ENCODE results near the gene ADGRG3.

The ADGRG3 gene

DNA sequence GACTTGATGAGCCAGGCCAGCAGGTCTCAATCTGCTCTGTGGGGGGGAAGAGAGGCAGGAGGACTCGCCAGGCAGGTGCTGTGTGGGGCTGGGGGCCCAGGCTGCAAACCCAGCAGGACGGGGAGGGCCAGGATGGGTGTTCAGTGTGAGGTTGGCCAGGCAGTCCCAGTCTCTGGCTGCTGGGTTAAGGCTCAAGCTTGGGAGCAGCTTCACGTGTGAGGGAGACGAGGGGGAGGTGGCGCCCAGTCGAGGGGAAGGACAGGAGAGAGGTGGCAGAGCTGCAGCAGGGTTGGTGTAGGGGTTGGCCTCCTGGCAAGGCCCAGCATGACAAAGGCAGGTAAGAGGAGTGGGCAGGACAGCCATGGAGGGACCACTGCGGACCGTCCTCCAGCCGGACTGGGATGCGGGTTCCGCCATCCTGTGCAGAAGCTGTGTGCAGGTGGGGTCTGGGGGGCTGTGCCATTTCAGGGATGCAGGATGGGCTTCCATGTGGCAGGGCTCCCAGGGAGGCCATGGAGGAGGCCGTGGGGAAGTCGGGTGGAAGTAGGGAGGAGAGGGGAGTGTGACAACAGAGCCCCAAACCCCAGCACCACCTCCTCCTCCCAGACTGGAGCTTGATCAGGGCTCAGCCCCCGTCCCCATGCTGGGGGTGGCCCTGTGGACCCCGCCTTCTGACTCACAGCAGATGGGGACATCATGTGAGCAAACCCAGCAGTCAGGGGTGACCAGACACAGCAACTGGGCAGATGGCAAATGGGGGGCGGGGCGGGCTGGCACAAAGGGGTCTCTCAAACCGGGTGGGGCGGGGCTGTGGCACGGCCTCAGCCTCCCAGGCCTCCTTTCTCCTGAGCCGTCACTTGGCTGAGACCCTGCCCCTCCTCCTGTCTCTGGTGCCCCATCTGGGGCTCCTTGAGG, 36.9 kb upstream of the ADGRG3 start:
- H3K27me3 Mint-ChIP-seq (ENCODE audit: low read depth, poor library complexity) = peaks cover 7% of the 10 kb centered on the region
- TF ChIP-seq, protein P1, sequence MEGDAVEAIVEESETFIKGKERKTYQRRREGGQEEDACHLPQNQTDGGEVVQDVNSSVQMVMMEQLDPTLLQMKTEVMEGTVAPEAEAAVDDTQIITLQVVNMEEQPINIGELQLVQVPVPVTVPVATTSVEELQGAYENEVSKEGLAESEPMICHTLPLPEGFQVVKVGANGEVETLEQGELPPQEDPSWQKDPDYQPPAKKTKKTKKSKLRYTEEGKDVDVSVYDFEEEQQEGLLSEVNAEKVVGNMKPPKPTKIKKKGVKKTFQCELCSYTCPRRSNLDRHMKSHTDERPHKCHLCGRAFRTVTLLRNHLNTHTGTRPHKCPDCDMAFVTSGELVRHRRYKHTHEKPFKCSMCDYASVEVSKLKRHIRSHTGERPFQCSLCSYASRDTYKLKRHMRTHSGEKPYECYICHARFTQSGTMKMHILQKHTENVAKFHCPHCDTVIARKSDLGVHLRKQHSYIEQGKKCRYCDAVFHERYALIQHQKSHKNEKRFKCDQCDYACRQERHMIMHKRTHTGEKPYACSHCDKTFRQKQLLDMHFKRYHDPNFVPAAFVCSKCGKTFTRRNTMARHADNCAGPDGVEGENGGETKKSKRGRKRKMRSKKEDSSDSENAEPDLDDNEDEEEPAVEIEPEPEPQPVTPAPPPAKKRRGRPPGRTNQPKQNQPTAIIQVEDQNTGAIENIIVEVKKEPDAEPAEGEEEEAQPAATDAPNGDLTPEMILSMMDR (IDR thresholded peaks at IDR 0.05) = no peak
- H3K4me1 Mint-ChIP-seq = peaks cover 53% of the 10 kb centered on the region
- H3K27ac Mint-ChIP-seq = no peak overlapping the region
- no peak for DNase-seq
- H3K9me3 Mint-ChIP-seq = no peaks in the 10 kb centered on the region
- H3K4me3 Mint-ChIP-seq = no peak overlapping the region
- H3K36me3 Mint-ChIP-seq (ENCODE audit: low read depth) = no peaks in the 10 kb centered on the region

DNA sequence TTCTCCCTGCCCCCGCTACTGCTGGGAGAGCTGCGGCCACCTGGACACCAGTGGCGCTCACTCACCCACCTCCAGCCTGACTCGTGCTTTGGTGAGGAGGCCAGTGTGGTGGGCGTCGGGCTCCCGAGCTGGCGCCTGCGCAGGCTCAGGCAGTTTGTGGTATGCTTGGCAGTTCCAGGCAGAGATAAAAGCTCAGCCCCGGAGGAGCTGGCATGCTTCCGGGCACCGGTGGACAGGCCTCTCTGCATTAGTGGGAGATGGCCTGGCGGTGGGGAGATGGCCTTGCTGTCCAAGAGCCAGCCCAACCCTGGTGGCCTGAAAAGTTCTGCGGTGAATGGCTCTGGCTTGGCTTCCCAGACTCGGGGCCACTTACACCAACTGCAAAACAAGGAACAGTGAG, 35.5 kb upstream of the ADGRG3 start:
- H3K36me3 Mint-ChIP-seq (ENCODE audit: low read depth) = no peaks in the 10 kb centered on the region
- TF ChIP-seq, protein P1 (IDR thresholded peaks at IDR 0.05) = no peak
- no peaks in the 10 kb centered on the region for H3K9me3 Mint-ChIP-seq
- no peak overlapping the region for H3K27ac Mint-ChIP-seq
- peaks cover 51% of the 10 kb centered on the region for H3K4me1 Mint-ChIP-seq
- H3K27me3 Mint-ChIP-seq (ENCODE audit: low read depth, poor library complexity) = peaks cover 13% of the 10 kb centered on the region
- H3K4me3 Mint-ChIP-seq = no peak overlapping the region
- DNase-seq = no peak

DNA sequence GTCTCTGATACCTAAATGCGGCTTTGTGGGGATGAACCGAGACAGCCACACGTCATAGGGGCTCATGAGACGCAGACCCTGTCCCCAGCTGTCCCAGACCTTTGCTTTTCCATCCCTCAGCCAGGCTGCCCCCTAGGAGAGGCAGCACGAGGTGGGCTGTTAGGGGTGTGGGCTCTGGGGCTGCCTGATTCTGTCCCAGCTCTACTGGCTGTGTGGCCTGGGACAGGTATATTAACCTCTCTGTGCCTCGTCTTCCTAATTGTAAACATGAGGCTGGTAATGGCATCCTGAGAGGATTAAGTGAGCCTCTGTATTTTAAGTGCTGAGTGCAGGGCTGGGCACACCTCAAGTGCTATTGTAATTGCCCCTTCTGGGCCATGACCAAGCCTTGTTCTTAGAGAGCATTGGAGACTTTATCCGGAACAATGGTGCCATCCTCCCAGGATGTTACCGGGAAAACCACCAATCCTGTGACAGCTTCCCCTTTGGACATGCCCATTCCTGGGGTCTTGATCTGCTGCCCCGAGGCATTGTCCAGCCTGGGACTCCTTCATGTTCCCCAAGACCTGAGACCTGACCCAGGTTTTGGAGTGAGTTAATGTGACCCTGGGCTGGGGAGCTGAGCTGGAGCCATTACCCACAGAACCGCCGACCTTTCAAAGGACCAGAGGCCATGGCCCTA, 34.6 kb upstream of the ADGRG3 start:
- no peaks in the 10 kb centered on the region for H3K9me3 Mint-ChIP-seq
- H3K36me3 Mint-ChIP-seq (ENCODE audit: low read depth) = no peaks in the 10 kb centered on the region
- TF ChIP-seq, protein P1 (IDR thresholded peaks at IDR 0.05) = no peak
- no peak overlapping the region for H3K4me3 Mint-ChIP-seq
- H3K4me1 Mint-ChIP-seq = peaks cover 51% of the 10 kb centered on the region
- H3K27ac Mint-ChIP-seq = no peak overlapping the region
- DNase-seq = no peak
- H3K27me3 Mint-ChIP-seq (ENCODE audit: low read depth, poor library complexity) = peaks cover 20% of the 10 kb centered on the region

DNA sequence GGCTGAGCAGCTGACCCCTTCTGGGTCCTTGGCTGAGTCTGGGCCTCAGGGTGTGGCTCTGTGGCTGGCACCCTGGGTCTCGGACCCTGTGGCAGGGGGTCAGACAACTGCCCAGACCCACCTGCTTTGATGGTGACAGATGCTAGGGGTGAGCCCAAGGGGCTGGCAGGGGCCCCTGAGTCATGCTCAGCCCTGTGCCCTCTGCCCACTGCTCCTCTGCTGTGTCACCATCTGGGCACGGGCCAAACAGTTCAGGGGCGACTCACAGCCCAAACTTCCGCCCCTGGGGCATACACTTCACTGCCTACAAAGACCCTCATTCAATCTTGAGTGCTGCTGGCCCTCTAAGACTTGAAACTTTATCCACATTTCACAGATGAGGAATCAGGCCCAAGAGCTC, 33.9 kb upstream of the ADGRG3 start:
- no peak overlapping the region for H3K4me3 Mint-ChIP-seq
- H3K27me3 Mint-ChIP-seq (ENCODE audit: low read depth, poor library complexity) = peaks cover 22% of the 10 kb centered on the region
- peaks cover 49% of the 10 kb centered on the region for H3K4me1 Mint-ChIP-seq
- no peaks in the 10 kb centered on the region for H3K9me3 Mint-ChIP-seq
- no peak overlapping the region for H3K27ac Mint-ChIP-seq
- no peak for DNase-seq
- TF ChIP-seq, protein P1 (IDR thresholded peaks at IDR 0.05) = no peak
- no peaks in the 10 kb centered on the region for H3K36me3 Mint-ChIP-seq (ENCODE audit: low read depth)

DNA sequence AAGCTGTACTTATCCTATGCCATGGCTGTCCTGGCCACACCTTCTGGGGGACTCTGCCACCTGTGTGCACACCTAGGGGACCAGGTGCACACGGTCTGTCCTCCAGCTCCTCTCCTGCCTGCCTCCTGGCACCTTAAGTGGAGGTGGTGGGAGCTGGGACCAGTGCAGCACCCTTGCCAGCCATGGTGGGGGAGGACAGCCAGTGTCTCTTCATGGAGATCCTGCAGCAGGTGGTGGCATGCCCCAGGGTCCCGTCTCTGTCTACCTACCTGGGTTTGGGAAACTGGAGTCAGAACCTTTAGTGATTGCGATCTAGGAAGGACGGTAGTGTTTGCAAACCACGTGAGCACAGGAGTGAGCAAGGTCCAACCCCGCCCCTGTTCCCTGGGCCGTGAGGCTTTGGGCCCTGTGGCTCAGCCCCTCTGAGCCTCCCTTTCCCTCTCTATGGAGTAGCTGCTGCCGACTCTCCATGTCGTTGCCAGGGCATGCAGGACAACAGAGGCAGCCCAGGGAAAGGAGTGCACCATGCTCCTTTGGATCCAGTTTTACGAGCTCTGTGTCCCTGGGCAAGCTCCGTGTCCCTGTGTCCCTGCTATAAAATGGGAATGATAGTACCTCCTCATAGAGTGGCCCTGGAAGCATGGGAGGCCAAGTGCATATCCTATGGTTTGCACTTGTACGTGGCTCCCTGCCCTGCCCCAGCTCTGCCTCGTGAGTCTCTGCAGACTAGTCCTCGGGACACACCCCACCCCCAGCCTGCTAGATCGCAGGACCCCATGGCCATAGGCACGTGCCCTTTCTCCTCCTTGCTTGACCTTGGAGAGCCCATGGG, 32.6 kb upstream of the ADGRG3 start:
- peaks cover 26% of the 10 kb centered on the region for H3K27me3 Mint-ChIP-seq (ENCODE audit: low read depth, poor library complexity)
- no peak overlapping the region for H3K27ac Mint-ChIP-seq
- peaks cover 52% of the 10 kb centered on the region for H3K4me1 Mint-ChIP-seq
- TF ChIP-seq, protein P1 (IDR thresholded peaks at IDR 0.05) = no peak
- H3K36me3 Mint-ChIP-seq (ENCODE audit: low read depth) = no peaks in the 10 kb centered on the region
- H3K9me3 Mint-ChIP-seq = no peaks in the 10 kb centered on the region
- no peak overlapping the region for H3K4me3 Mint-ChIP-seq
- no peak for DNase-seq
